Neutrophil (primary cell): Measurements from ENCODE around the gene PRKCE.

Source experiments
- H3K27ac ChIP-seq: fragments of 200-600 bp; sonication (generic); 2 replicates; pipeline ENCODE4 v1.5.1; 2016; ENCODE audit warnings: mild to moderate bottlenecking, moderate library complexity
- H3K27me3 ChIP-seq: fragments of 200-600 bp; sonication (generic); 2 replicates; pipeline ENCODE4 v1.6.0; 2016; ENCODE audit warnings: mild to moderate bottlenecking
- H3K36me3 ChIP-seq: fragments of 200-600 bp; sonication (generic); 2 replicates; pipeline ENCODE4 v1.5.1; 2017
- H3K4me1 ChIP-seq, 2 experiments: fragments of 200-600 bp in 1 of 2; sonication (generic) in 1 of 2; 1 replicate in 1 of 2; 2 replicates in 1 of 2; pipeline versions ENCODE4 v1.5.1 to v1.6.1; 2013 to 2016; ENCODE audit warnings: low read depth in 1 of 2, low read length in 1 of 2, mild to moderate bottlenecking in 1 of 2, moderate library complexity in 1 of 2; ENCODE audit not compliant: control insufficient read depth in 1 of 2, insufficient read depth in 1 of 2
- H3K4me3 ChIP-seq, 2 experiments: fragments of 200-600 bp in 1 of 2; sonication (generic) in 1 of 2; 1 replicate in 1 of 2; 2 replicates in 1 of 2; pipeline ENCODE4 v1.5.1; 2013 to 2016; ENCODE audit warnings: low read depth in 1 of 2, low read length in 1 of 2, mild to moderate bottlenecking in 1 of 2, moderate library complexity in 1 of 2
- H3K9me3 ChIP-seq: fragments of 200-600 bp; sonication (generic); 2 replicates; pipeline ENCODE4 v1.5.1; 2016
- CTCF ChIP-seq: fragments of 200-600 bp; sonication (generic); IDR thresholded peaks from 2 replicates; pipeline ENCODE4 v1.5.1; 2016; ENCODE audit warnings: antibody characterized with exemption

PRKCE gene

DNA sequence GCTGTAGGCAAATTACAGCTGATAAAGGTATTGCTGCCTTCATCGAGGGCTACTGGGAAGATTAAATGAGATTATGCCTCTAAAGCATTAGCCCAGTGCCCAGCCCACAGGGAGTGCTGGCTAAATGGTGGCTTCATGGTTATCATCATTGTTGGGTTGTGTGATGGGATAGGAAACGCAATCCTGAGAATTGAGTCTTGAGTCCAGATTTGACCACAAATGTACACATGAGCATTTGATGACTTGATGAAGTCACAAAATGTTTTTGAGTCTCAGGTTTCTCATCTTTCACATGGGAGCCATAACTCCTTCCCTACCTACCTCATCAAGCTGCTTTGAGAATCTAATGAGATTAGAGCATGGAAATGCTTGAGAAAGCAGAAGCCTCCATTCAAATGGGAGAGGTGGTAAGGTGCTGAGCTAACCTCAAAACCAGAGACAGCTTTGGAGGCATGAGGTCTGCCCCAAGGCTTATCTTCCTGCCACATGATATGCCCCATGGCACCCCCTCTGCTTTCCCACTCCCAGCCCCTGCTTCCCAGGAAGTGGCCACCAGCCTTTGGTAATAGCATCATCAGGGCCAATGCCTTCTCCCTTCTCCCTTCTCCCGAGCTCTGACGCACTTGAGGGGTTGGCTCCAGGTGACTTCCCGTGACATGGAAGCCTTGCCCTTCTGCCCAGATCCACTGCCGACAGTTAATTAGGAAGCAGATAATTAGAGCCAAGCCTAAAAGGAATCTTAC lies 496.3 kb downstream of the PRKCE start:
- Histone ChIP-seq H3K4me1 (peaks cover 0 to 3% of the 10 kb centered on the region in 2 experiments), H3K4me3 (no peak overlapping the region), H3K36me3 (no peaks in the 10 kb centered on the region), H3K9me3 (no peaks in the 10 kb centered on the region), H3K27me3 (no peaks in the 10 kb centered on the region), H3K27ac (no peak overlapping the region)
- no peak for TF ChIP-seq CTCF

DNA sequence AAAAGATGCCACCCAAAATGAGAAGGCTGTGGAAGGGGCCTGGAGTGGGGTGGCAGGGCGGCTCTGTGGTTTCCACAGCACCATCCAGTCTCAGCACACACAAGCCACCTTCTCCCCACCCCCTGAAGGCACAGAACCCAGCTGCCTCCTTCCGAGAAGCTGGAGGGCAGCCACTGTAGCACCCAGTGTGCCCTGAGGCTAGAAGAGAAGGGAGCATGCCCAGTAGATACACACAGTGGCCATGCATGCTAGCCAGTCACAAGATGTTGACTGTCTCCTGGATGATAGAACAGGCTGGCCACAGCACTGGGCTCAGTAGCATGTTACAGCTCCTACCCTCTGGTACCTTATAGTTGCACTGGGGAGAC lies 496.9 kb downstream of the PRKCE start:
- Histone ChIP-seq H3K4me1 (no peaks in the 10 kb centered on the region), H3K27ac (no peak overlapping the region), H3K27me3 (no peaks in the 10 kb centered on the region), H3K36me3 (no peaks in the 10 kb centered on the region), H3K9me3 (no peaks in the 10 kb centered on the region), H3K4me3 (no peak overlapping the region)
- TF ChIP-seq CTCF, result no peak

GRCh38 chr2:46150445-46150955 lies 499.0 kb downstream of the PRKCE start:
- H3K4me3 ChIP-seq, result no peak overlapping the region
- H3K9me3 ChIP-seq, result no peaks in the 10 kb centered on the region
- no peak for TF ChIP-seq CTCF
- H3K36me3 ChIP-seq, result no peaks in the 10 kb centered on the region
- no peaks in the 10 kb centered on the region for H3K27me3 ChIP-seq
- H3K27ac ChIP-seq, result no peak overlapping the region
- no peaks in the 10 kb centered on the region for H3K4me1 ChIP-seq

- Histone ChIP-seq H3K9me3 (no peaks in the 10 kb centered on the region), H3K4me1 (no peaks in the 10 kb centered on the region), H3K36me3 (no peaks in the 10 kb centered on the region), H3K4me3 (no peak overlapping the region), H3K27ac (no peak overlapping the region), H3K27me3 (no peaks in the 10 kb centered on the region)
- TF ChIP-seq CTCF, result no peak
These were observed 500.1 kb downstream of the PRKCE start for GRCh38 chr2:46151577-46151976.

DNA sequence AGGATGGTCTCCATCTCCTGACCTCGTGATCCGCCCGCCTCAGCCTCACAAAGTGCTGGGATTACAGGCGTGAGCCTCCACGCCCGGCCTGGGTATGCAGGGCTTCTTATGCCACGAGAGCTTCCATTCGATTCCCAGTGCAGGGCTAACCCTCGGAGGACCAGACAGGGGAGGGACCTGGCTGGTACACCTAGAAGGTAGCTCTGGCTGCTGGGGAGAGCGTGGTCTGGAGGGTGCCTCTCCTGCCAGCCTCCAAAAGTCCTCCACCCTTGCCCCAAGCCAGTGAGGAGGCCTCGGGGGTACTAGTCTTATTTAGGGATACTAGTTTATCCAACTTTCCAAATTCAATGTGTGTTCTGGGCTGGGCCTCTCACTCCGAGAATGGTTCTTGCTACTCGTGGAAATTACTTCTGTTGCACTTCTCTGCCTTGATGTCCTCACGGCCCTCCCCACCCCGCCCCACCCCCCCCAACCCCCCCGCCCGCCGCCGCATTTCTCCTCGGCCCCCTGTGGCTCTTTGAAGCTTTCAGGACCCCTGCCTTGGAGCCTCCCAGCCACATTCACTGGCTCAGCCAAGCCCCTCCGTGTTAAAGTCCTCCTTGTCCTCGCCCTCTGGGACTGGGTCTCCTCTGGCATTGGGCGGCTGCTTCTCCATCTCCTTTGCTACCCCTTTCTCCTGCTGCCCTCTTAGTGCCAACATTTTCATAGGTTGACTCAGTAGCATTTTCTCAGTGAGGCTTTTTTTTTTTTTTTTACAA lies 502.7 kb downstream of the PRKCE start:
- no peaks in the 10 kb centered on the region for H3K27me3 ChIP-seq
- no peaks in the 10 kb centered on the region for H3K9me3 ChIP-seq
- no peak overlapping the region for H3K27ac ChIP-seq
- no peak for TF ChIP-seq CTCF
- no peaks in the 10 kb centered on the region for H3K4me1 ChIP-seq
- no peaks in the 10 kb centered on the region for H3K36me3 ChIP-seq
- no peak overlapping the region for H3K4me3 ChIP-seq
